Mucosa of rectum (tissue), 2 donors: Measurements from ENCODE around the gene KDM2B.

Experiments used
- H3K27ac ChIP-seq, 2 donors: one replicate each; pipeline ENCODE4 v1.7.0; 2013; ENCODE audit warnings: inconsistent platforms in 2 of 2, low read depth in 2 of 2, low read length in 2 of 2
- H3K27me3 ChIP-seq, 2 donors: one replicate each; pipeline ENCODE4 v1.7.0; 2013; ENCODE audit warnings: low read length in 2 of 2; ENCODE audit not compliant: control insufficient read depth in 2 of 2, insufficient read depth in 2 of 2
- H3K36me3 ChIP-seq, 2 donors: one replicate each; pipeline ENCODE4 v1.7.0; 2013; ENCODE audit warnings: low read length in 2 of 2; ENCODE audit not compliant: control insufficient read depth in 2 of 2, insufficient read depth in 2 of 2
- H3K4me1 ChIP-seq, 2 donors: one replicate each; pipeline ENCODE4 v1.7.0; 2013; ENCODE audit warnings: low read length in 2 of 2, mild to moderate bottlenecking in 1 of 2; ENCODE audit not compliant: control insufficient read depth in 2 of 2, insufficient read depth in 2 of 2
- H3K4me3 ChIP-seq, 2 donors: one replicate each; pipeline ENCODE4 v1.7.0; 2013; ENCODE audit warnings: low read length in 2 of 2
- H3K9ac ChIP-seq, 2 donors: one replicate each; pipeline ENCODE4 v1.7.0; 2013; ENCODE audit warnings: low read length in 2 of 2, low read depth in 1 of 2, mild to moderate bottlenecking in 1 of 2
- H3K9me3 ChIP-seq, 2 donors: one replicate each; pipeline ENCODE4 v1.7.0; 2013; ENCODE audit warnings: low read length in 2 of 2; ENCODE audit not compliant: control insufficient read depth in 2 of 2
- donor health status: healthy.
- donor health status: Normal muscosa, but diverticular disease.

The KDM2B gene

GRCh38 chr12:121440768-121441167, 140.1 kb downstream of the KDM2B start:
- no peaks in the 10 kb centered on the region for H3K9me3 ChIP-seq
- H3K27me3 ChIP-seq: no peaks in the 10 kb centered on the region
- H3K27ac ChIP-seq: no peak overlapping the region
- peaks cover 0 to 6% of the 10 kb centered on the region in 2 donors for H3K4me1 ChIP-seq
- no peak overlapping the region for H3K4me3 ChIP-seq
- H3K36me3 ChIP-seq: peaks cover 18 to 41% of the 10 kb centered on the region in 2 donors
- no peak overlapping the region for H3K9ac ChIP-seq

GRCh38 chr12:121439715-121440114, 141.1 kb downstream of the KDM2B start:
- no peak overlapping the region for H3K4me3 ChIP-seq
- H3K27me3 ChIP-seq: no peaks in the 10 kb centered on the region
- no peak overlapping the region for H3K27ac ChIP-seq
- H3K36me3 ChIP-seq: peaks cover 24 to 47% of the 10 kb centered on the region in 2 donors
- H3K9me3 ChIP-seq: no peaks in the 10 kb centered on the region
- H3K4me1 ChIP-seq: peaks cover 0 to 6% of the 10 kb centered on the region in 2 donors
- H3K9ac ChIP-seq: no peak overlapping the region

- Histone ChIP-seq H3K27me3 (no peaks in the 10 kb centered on the region), H3K4me1 (peaks cover 0 to 2% of the 10 kb centered on the region in 2 donors), H3K4me3 (no peak overlapping the region), H3K9ac (no peak overlapping the region), H3K36me3 (peaks cover 24 to 49% of the 10 kb centered on the region in 2 donors), H3K9me3 (no peaks in the 10 kb centered on the region), H3K27ac (no peak overlapping the region)
Observed at GRCh38 chr12:121438905-121439304, 141.9 kb downstream of the KDM2B start.

GRCh38 chr12:121436706-121437105, 144.1 kb downstream of the KDM2B start:
- Histone ChIP-seq H3K4me1 (no peaks in the 10 kb centered on the region), H3K27ac (no peak overlapping the region), H3K9me3 (no peaks in the 10 kb centered on the region), H3K4me3 (no peak overlapping the region), H3K36me3 (peaks cover 21 to 62% of the 10 kb centered on the region in 2 donors), H3K27me3 (no peaks in the 10 kb centered on the region), H3K9ac (no peak overlapping the region)

GRCh38 chr12:121432740-121433480, 147.9 kb downstream of the KDM2B start:
- Histone ChIP-seq H3K4me1 (no peaks in the 10 kb centered on the region), H3K27ac (no peak overlapping the region), H3K9me3 (no peaks in the 10 kb centered on the region), H3K27me3 (no peaks in the 10 kb centered on the region), H3K4me3 (no peak overlapping the region), H3K9ac (no peak overlapping the region), H3K36me3 (peaks cover 39 to 69% of the 10 kb centered on the region in 2 donors)

- H3K36me3 ChIP-seq: peaks cover 42 to 65% of the 10 kb centered on the region in 2 donors
- H3K4me3 ChIP-seq: no peak overlapping the region
- no peaks in the 10 kb centered on the region for H3K27me3 ChIP-seq
- H3K4me1 ChIP-seq: no peaks in the 10 kb centered on the region
- no peak overlapping the region for H3K27ac ChIP-seq
- no peaks in the 10 kb centered on the region for H3K9me3 ChIP-seq
- no peak overlapping the region for H3K9ac ChIP-seq
Observed at GRCh38 chr12:121430833-121431415, 149.9 kb downstream of the KDM2B start.

DNA sequence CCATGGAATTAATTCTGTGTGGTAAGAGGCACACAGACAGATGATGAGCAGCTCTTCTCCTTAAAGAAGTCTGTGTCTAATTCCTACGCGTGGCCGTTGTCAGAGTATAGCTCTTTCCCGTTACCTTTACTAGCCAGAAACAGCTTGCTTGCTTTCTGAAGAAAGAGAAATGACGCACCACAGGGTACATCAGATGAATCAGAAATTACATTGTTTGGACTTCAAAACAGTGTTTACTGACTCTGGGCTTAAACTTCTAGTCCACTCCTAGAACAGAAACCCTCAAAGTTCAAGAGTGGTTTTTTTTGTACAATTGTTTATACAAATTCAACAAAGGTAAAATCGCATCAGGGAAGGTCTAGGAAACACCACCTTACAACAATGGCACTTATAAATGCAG, 151.9 kb downstream of the KDM2B start:
- peaks cover 45 to 71% of the 10 kb centered on the region in 2 donors for H3K36me3 ChIP-seq
- no peak overlapping the region for H3K9ac ChIP-seq
- no peak overlapping the region for H3K27ac ChIP-seq
- no peaks in the 10 kb centered on the region for H3K4me1 ChIP-seq
- no peaks in the 10 kb centered on the region for H3K9me3 ChIP-seq
- H3K27me3 ChIP-seq: no peaks in the 10 kb centered on the region
- no peak overlapping the region for H3K4me3 ChIP-seq

DNA sequence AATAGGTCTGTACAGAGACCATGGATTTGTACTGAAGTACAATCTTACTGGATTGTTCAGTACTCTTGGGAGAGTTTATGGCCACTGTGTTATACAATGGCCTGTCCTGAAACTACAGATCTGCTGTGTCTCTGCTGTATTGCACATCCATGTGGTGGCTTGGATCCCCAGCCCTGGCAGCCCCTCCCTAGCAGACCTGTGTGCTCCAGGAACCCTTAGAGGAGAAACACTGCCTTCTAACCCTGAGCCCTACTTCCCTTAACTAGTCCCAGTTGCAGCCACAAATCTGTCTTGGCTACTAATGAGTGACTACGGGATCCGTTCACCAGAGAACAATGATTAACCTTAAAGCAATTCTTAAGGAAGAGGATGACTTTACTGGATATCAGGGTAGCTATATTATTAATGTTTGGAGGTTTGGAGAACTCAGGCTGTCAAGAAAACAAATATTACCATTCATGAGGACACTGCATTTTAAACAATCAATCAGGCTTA, 153.2 kb downstream of the KDM2B start:
- no peak overlapping the region for H3K9ac ChIP-seq
- H3K27me3 ChIP-seq: no peaks in the 10 kb centered on the region
- no peaks in the 10 kb centered on the region for H3K9me3 ChIP-seq
- no peaks in the 10 kb centered on the region for H3K4me1 ChIP-seq
- H3K4me3 ChIP-seq: no peak overlapping the region
- H3K27ac ChIP-seq: no peak overlapping the region
- H3K36me3 ChIP-seq: peaks cover 56 to 73% of the 10 kb centered on the region in 2 donors

- H3K27ac ChIP-seq: no peak overlapping the region
- H3K9me3 ChIP-seq: no peaks in the 10 kb centered on the region
- H3K27me3 ChIP-seq: no peaks in the 10 kb centered on the region
- H3K9ac ChIP-seq: no peak overlapping the region
- H3K4me3 ChIP-seq: no peak overlapping the region
- no peaks in the 10 kb centered on the region for H3K4me1 ChIP-seq
- peaks cover 62 to 70% of the 10 kb centered on the region in 2 donors for H3K36me3 ChIP-seq
Observed at GRCh38 chr12:121424624-121424975, 156.2 kb downstream of the KDM2B start.

DNA sequence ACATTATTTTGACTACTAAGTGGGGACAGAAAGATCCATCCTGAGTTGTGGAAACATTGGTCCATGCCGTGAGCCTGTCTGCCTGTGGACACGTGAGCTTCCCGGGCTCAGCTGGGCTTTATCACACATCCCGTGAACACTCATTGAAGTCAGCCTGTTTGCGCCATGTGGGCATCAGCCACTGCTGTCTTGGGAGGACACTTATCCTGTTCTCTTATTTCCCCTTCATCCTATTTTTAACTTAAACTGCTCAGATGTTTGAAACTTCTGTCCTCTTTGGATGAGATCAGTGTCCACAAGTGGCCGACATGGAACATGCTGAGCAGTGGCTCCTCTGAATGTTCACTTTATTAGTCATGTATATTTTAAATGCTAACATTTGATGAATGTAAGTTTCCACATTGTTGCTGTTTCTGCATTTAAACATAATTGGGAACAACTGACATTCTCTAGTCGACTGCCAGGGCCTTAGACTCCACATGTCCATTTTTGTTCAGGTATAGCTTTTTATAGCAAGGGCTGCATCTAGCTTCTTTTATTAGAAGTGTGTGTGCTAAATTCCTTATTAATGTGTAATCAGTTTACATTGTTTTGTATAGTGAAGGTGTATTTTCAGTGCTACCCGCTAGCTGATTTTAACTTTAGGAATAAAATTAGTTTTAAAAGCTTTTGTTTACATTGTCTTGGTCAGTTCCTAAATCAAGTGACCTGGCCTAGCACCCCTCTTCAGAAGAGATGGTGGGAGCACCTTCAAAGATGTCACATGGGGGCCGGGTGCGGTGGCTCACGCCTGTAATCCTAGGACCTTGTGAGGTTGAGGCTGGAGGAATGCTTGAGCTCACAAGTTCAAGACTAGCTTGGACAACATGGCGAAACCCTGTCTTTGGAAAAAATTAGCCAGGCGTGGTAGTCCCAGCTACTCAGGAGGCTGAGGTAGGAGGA, 156.9 kb downstream of the KDM2B start:
- Histone ChIP-seq H3K9ac (no peak overlapping the region), H3K27me3 (no peaks in the 10 kb centered on the region), H3K4me3 (no peak overlapping the region), H3K36me3 (peaks cover 60 to 70% of the 10 kb centered on the region in 2 donors), H3K27ac (no peak overlapping the region), H3K9me3 (no peaks in the 10 kb centered on the region), H3K4me1 (no peaks in the 10 kb centered on the region)
